ENCODE results near the gene KIF3C. TPM values are rescaled to one million over a fixed set of nuclear protein-coding genes. Genes with fewer than 3 reads are reported as not detected.

KIF3C gene
- polyA plus RNA-seq, 1 donor from 2014 or later: 53.6 TPM

GRCh38 chr2:25996844-25997243 lies 14.5 kb upstream of the KIF3C start:
- TF ChIP-seq POLR2AphosphoS5 (IDR thresholded peaks at IDR 0.05) (no peak), RAD21 (conservative IDR thresholded peaks at IDR 0.05) (no peak), EZH2 (IDR thresholded peaks at IDR 0.05; ENCODE audit: borderline replicate concordance, insufficient read depth, low read length, poor library complexity, severe bottlenecking) (no peak), MXI1 (conservative IDR thresholded peaks at IDR 0.05; ENCODE audit: poor library complexity, severe bottlenecking) (no peak), EP300 (conservative IDR thresholded peaks at IDR 0.05; ENCODE audit: poor library complexity, severe bottlenecking) (no peak), REST (IDR thresholded peaks at IDR 0.05; ENCODE audit: borderline replicate concordance) (no peak), TAF1 (IDR thresholded peaks at IDR 0.05; ENCODE audit: low read depth) (no peak), CTCF (IDR thresholded peaks at IDR 0.05; ENCODE audit: poor library complexity, severe bottlenecking) (no peak), SMC3 (conservative IDR thresholded peaks at IDR 0.05; ENCODE audit: poor library complexity) (no peak)
- H3K9ac ChIP-seq (ENCODE audit: low read length): no peak overlapping the region

GRCh38 chr2:25994509-25994908 lies 12.2 kb upstream of the KIF3C start:
- Histone ChIP-seq H3F3A (ENCODE audit: insufficient read depth, low read length, poor library complexity, severe bottlenecking) (no peaks in the 10 kb centered on the region), H3K9ac (ENCODE audit: low read length) (no peak overlapping the region), H3K27me3 (ENCODE audit: insufficient read depth, low read depth, low read length) (no peaks in the 10 kb centered on the region), H4K20me1 (ENCODE audit: insufficient read depth) (no peaks in the 10 kb centered on the region), H3K27ac (ENCODE audit: low read length) (no peak overlapping the region), H3K4me3 (ENCODE audit: low read length) (no peak overlapping the region), H3K9me2 (ENCODE audit: insufficient read depth, low read length) (no peaks in the 10 kb centered on the region), H3K4me2 (ENCODE audit: low read length) (no peak overlapping the region), H3K79me2 (replicated peaks; ENCODE audit: insufficient read depth, low read length) (no peaks in the 10 kb centered on the region), H3K36me3 (ENCODE audit: insufficient read depth, low read length) (no peaks in the 10 kb centered on the region), H2AFZ (ENCODE audit: low read depth, low read length) (no peak overlapping the region), H3K9me3 (ENCODE audit: low read length) (no peaks in the 10 kb centered on the region)
- TF ChIP-seq CTCF (IDR thresholded peaks at IDR 0.05; ENCODE audit: poor library complexity, severe bottlenecking): no peak
- no peak for TF ChIP-seq TAF1 (IDR thresholded peaks at IDR 0.05; ENCODE audit: low read depth)
- no peak for TF ChIP-seq REST (IDR thresholded peaks at IDR 0.05; ENCODE audit: borderline replicate concordance)

More at GRCh38 chr2:25996844-25997243, 14.5 kb upstream of the KIF3C start:
- Histone ChIP-seq H2AFZ (ENCODE audit: low read depth, low read length) (no peak overlapping the region), H3F3A (ENCODE audit: insufficient read depth, low read length, poor library complexity, severe bottlenecking) (no peaks in the 10 kb centered on the region), H3K27me3 (ENCODE audit: insufficient read depth, low read depth, low read length) (no peaks in the 10 kb centered on the region), H4K20me1 (ENCODE audit: insufficient read depth) (no peaks in the 10 kb centered on the region), H3K9me3 (ENCODE audit: low read length) (no peaks in the 10 kb centered on the region), H3K36me3 (ENCODE audit: insufficient read depth, low read length) (no peaks in the 10 kb centered on the region), H3K4me2 (ENCODE audit: low read length) (no peak overlapping the region), H3K4me3 (ENCODE audit: low read length) (no peak overlapping the region), H3K27ac (ENCODE audit: low read length) (no peak overlapping the region), H3K79me2 (replicated peaks; ENCODE audit: insufficient read depth, low read length) (no peaks in the 10 kb centered on the region), H3K9me2 (ENCODE audit: insufficient read depth, low read length) (no peaks in the 10 kb centered on the region)

Measured in neural cell (in vitro differentiated cells).